SK-N-MC (cell line): ENCODE data around the gene PITPNC1.

Source experiments
- DNase-seq: peaks from one replicate; pipeline ENCODE4 v3.0.0-alpha.2; 2011; ENCODE audit warnings: low read depth, low spot score
- H3K27ac ChIP-seq: fragments of 200-600 bp; sonication (generic); 2 replicates; pipeline ENCODE4 v1.5.1; 2016; ENCODE audit warnings: mixed run types
- H3K36me3 ChIP-seq: fragments of 200-600 bp; sonication (generic); 2 replicates; pipeline ENCODE4 v1.6.1; 2017; ENCODE audit warnings: antibody characterized with exemption, low read length, mixed read lengths; ENCODE audit not compliant: insufficient read depth
- H3K4me3 ChIP-seq: fragments of 200-600 bp; sonication (generic); 2 replicates; pipeline ENCODE4 v1.5.1; 2016
- H3K9ac ChIP-seq: fragments of 200-600 bp; sonication (generic); 2 replicates; pipeline ENCODE4 v1.8.0; 2017; ENCODE audit warnings: mixed run types, mixed read lengths; ENCODE audit not compliant: insufficient read length
- H3K9me3 ChIP-seq: fragments of 200-600 bp; sonication (generic); 2 replicates; pipeline ENCODE4 v1.6.1; 2017; ENCODE audit warnings: low read depth, mild to moderate bottlenecking, antibody characterized with exemption, low read length, moderate library complexity, mixed read lengths
- EZH2 ChIP-seq: fragments of 200-600 bp; sonication (generic); IDR thresholded peaks from one replicate; pipeline ENCODE4 v1.6.1; 2017; ENCODE audit warnings: antibody characterized with exemption
- FOXP2 ChIP-seq: optimal IDR thresholded peaks from 2 replicates; pipeline ENCODE3; 2011; ENCODE audit warnings: mild to moderate bottlenecking, moderate library complexity; ENCODE audit not compliant: insufficient read depth; ENCODE audit errors: extremely low read length, control extremely low read depth
- POLR2AphosphoS5 ChIP-seq: IDR thresholded peaks from 2 replicates; pipeline ENCODE4 v1.6.1; 2012; ENCODE audit warnings: mild to moderate bottlenecking, low read depth, low read length, borderline replicate concordance

PITPNC1 gene

DNA sequence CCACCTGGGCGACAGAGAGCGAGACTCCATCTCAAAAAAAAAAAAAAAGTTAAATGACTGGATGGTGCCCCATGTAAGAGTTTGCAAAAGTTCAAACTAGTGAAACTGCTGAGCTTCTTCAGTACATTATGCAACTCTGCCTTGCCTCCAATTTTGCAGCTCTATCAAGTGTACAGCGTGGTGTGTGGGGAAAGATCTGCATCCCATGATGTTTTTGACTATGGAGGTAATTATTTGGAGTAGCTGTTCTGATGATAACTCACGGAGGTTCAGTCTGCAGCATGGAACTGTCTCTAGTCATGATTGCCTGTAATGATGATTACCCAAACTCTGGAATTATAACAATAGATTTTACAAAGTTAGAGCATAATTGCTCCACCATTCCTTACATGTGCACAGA is 149.6 kb downstream of the PITPNC1 start:
- H3K27ac ChIP-seq, result no peak overlapping the region
- no peak for TF ChIP-seq FOXP2
- no peak for TF ChIP-seq POLR2AphosphoS5
- TF ChIP-seq EZH2, result no peak
- DNase-seq, result no peak
- no peaks in the 10 kb centered on the region for H3K36me3 ChIP-seq
- H3K9me3 ChIP-seq, result no peaks in the 10 kb centered on the region
- H3K9ac ChIP-seq, result no peak overlapping the region
- H3K4me3 ChIP-seq, result no peak overlapping the region

- H3K9ac ChIP-seq, result no peak overlapping the region
- no peak overlapping the region for H3K4me3 ChIP-seq
- no peaks in the 10 kb centered on the region for H3K36me3 ChIP-seq
- no peak for DNase-seq
- H3K27ac ChIP-seq, result no peak overlapping the region
- TF ChIP-seq POLR2AphosphoS5 (no peak), FOXP2 (no peak), EZH2 (no peak)
- no peaks in the 10 kb centered on the region for H3K9me3 ChIP-seq
Observed at GRCh38 chr17:67528751-67529436, 151.8 kb downstream of the PITPNC1 start.

- no peak for DNase-seq
Observed at GRCh38 chr17:67531291-67531690, 154.2 kb downstream of the PITPNC1 start.

GRCh38 chr17:67532326-67532871 is 155.3 kb downstream of the PITPNC1 start:
- Histone ChIP-seq H3K9ac (no peak overlapping the region), H3K4me3 (no peak overlapping the region), H3K27ac (no peak overlapping the region), H3K36me3 (no peaks in the 10 kb centered on the region), H3K9me3 (no peaks in the 10 kb centered on the region)
- no peak for DNase-seq
- TF ChIP-seq FOXP2, result no peak

More at GRCh38 chr17:67531291-67531690, 154.2 kb downstream of the PITPNC1 start:
- no peak overlapping the region for H3K9ac ChIP-seq
- H3K27ac ChIP-seq, result no peak overlapping the region
- no peaks in the 10 kb centered on the region for H3K36me3 ChIP-seq
- TF ChIP-seq EZH2 (no peak), POLR2AphosphoS5 (no peak), FOXP2 (no peak)
- no peaks in the 10 kb centered on the region for H3K9me3 ChIP-seq
- H3K4me3 ChIP-seq, result no peak overlapping the region

DNA sequence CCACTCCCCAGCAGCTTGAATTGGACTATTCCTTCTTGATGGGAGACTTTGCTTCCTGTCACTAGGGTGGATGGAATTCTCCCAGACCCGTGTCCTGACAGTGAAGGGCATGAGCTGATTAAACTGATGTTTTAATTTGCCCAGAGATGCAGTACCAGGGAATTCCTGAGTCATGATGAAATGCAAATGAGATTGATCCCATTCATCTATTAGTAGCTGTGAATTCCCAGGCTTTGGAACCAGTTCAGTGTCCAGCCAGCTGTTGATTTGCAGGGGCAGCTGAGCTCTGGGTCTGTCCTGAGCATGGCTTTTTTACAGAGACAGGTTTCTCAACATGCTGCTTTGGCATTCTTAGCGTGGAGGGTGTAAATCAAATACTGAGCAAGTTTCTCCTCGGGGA is 157.9 kb downstream of the PITPNC1 start:
- Histone ChIP-seq H3K27ac (no peak overlapping the region), H3K9me3 (no peaks in the 10 kb centered on the region), H3K9ac (no peak overlapping the region), H3K4me3 (no peak overlapping the region), H3K36me3 (no peaks in the 10 kb centered on the region)
- DNase-seq, result no peak
- TF ChIP-seq FOXP2, result no peak
- no peak for TF ChIP-seq EZH2
- no peak for TF ChIP-seq POLR2AphosphoS5

DNA sequence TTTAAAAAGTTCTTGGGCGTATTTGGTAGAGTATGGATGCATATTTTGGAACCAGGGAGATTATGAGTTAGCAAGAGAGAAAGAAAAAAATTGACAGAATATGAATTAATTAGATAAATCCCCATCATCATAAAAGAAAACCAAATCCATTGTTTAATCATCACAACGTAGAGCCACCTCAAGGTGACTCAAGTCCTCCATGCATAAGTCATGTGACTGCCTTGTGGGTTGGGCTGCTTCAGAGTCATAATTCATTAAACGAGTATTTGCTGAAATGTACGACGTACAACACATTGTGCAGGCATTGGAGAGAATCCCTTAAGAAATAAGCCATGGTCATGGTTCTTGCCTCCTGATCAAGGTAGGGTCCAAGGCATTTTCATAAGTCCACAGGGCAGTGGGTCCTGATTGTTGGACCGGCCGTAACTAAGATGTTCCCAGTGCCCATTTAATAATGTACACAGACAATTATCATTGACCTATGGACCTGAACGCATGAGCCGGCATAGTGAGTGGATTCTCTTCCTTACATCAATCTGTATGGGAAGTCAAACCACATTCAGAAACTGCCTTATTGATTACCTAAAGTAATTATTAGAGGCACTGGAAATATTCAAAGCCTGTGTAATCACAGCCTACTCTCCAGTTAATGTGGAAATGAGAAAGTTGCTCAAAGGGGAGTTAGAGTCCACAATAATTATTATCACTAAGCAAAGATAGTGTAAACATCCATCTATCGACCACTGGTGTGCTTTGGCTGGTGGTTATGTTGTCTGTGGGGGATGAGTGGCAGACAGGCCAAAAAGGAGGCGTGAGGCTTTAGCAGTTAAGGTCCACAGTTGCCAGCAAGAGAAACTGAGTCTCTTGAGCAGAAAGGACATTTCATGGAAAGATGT is 165.4 kb downstream of the PITPNC1 start:
- Histone ChIP-seq H3K27ac (no peak overlapping the region), H3K9ac (no peak overlapping the region), H3K36me3 (no peaks in the 10 kb centered on the region), H3K4me3 (no peak overlapping the region), H3K9me3 (no peaks in the 10 kb centered on the region)
- TF ChIP-seq POLR2AphosphoS5, result no peak
- no peak for TF ChIP-seq FOXP2
- TF ChIP-seq EZH2, result no peak
- no peak for DNase-seq

DNA sequence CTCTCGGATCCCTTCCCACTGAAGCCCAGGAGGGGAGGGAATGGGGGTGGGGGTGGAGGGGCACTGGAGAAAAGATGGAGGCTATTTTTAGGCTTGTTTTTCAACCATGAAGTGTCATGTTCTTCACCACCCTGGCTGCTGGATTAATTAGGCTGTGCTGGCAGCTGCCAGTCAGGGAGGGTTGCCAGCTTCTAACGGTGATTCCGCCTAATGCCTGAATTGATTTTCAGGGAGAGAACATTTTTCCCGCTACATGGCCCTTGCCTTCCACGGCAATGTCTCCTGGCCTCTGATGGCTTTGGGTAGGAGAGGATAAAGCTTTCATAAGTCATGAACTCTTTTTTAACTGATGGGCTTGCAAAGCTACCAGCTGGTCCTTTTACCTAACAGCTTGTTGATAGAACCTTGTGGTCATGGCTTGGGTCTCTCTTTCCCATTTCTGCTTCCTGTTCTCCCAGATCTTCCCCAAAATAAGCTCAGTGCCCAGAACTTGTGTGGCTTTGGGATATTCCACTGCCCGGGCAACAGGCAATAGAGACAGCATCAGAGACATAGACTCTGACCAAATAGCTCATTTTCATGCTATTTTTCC is 167.4 kb downstream of the PITPNC1 start:
- Histone ChIP-seq H3K9me3 (no peaks in the 10 kb centered on the region), H3K36me3 (no peaks in the 10 kb centered on the region), H3K4me3 (no peak overlapping the region), H3K9ac (no peak overlapping the region), H3K27ac (no peak overlapping the region)
- DNase-seq, result no peak
- TF ChIP-seq POLR2AphosphoS5 (no peak), EZH2 (no peak), FOXP2 (no peak)
